Measurements from ENCODE around the gene SEZ6L. TPM values are rescaled to one million over a fixed set of nuclear protein-coding genes. Genes with fewer than 3 reads are reported as not detected.

The SEZ6L gene
- polyA plus RNA-seq, 1 donor from 2014 or later: 31.9 TPM

DNA sequence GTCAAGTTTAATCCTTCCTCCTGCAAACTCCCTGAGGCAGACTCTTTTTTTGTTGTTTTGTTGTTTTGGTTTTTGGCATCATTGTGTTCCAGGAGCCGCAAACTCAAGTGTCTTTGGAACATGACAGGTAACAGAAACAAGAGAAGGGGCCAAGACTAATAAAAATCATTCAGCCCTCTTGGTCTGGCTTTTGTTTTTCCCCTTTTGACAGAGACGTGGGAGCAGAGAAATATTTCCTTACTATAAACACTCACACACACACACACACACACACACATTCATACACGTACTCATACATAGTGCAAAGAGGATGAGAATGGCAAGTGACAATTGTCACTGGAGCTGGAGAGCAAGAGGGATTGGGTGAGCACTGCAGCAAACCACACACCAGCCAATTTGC lies 249.4 kb downstream of the SEZ6L start:
- Histone ChIP-seq H3K9me2 (ENCODE audit: insufficient read depth, low read length) (no peaks in the 10 kb centered on the region), H3F3A (ENCODE audit: insufficient read depth, low read length, poor library complexity, severe bottlenecking) (no peaks in the 10 kb centered on the region), H3K36me3 (ENCODE audit: insufficient read depth, low read length) (no peaks in the 10 kb centered on the region), H3K27me3 (ENCODE audit: insufficient read depth, low read depth, low read length) (no peaks in the 10 kb centered on the region), H2AFZ (ENCODE audit: low read depth, low read length) (no peak overlapping the region), H3K9me3 (ENCODE audit: low read length) (no peaks in the 10 kb centered on the region), H3K27ac (ENCODE audit: low read length) (no peak overlapping the region), H4K20me1 (ENCODE audit: insufficient read depth) (no peaks in the 10 kb centered on the region), H3K4me2 (ENCODE audit: low read length) (no peak overlapping the region), H3K9ac (ENCODE audit: low read length) (no peak overlapping the region), H3K4me3 (ENCODE audit: low read length) (no peak overlapping the region), H3K79me2 (replicated peaks; ENCODE audit: insufficient read depth, low read length) (no peaks in the 10 kb centered on the region)
- no peak for TF ChIP-seq TAF1 (IDR thresholded peaks at IDR 0.05; ENCODE audit: low read depth)
- no peak for TF ChIP-seq RAD21 (conservative IDR thresholded peaks at IDR 0.05)
- TF ChIP-seq EP300 (conservative IDR thresholded peaks at IDR 0.05; ENCODE audit: poor library complexity, severe bottlenecking): no peak
- no peak for TF ChIP-seq SMC3 (conservative IDR thresholded peaks at IDR 0.05; ENCODE audit: poor library complexity)
- TF ChIP-seq POLR2AphosphoS5 (IDR thresholded peaks at IDR 0.05): no peak
- TF ChIP-seq EZH2 (IDR thresholded peaks at IDR 0.05; ENCODE audit: borderline replicate concordance, insufficient read depth, low read length, poor library complexity, severe bottlenecking): no peak
- TF ChIP-seq, protein P1, sequence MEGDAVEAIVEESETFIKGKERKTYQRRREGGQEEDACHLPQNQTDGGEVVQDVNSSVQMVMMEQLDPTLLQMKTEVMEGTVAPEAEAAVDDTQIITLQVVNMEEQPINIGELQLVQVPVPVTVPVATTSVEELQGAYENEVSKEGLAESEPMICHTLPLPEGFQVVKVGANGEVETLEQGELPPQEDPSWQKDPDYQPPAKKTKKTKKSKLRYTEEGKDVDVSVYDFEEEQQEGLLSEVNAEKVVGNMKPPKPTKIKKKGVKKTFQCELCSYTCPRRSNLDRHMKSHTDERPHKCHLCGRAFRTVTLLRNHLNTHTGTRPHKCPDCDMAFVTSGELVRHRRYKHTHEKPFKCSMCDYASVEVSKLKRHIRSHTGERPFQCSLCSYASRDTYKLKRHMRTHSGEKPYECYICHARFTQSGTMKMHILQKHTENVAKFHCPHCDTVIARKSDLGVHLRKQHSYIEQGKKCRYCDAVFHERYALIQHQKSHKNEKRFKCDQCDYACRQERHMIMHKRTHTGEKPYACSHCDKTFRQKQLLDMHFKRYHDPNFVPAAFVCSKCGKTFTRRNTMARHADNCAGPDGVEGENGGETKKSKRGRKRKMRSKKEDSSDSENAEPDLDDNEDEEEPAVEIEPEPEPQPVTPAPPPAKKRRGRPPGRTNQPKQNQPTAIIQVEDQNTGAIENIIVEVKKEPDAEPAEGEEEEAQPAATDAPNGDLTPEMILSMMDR (IDR thresholded peaks at IDR 0.05; ENCODE audit: poor library complexity, severe bottlenecking): no peak
- TF ChIP-seq REST (IDR thresholded peaks at IDR 0.05; ENCODE audit: borderline replicate concordance): no peak
- TF ChIP-seq MXI1 (conservative IDR thresholded peaks at IDR 0.05; ENCODE audit: poor library complexity, severe bottlenecking): no peak

GRCh38 chr22:26426924-26427323 lies 257.7 kb downstream of the SEZ6L start:
- Histone ChIP-seq H3F3A (ENCODE audit: insufficient read depth, low read length, poor library complexity, severe bottlenecking) (no peaks in the 10 kb centered on the region), H3K27me3 (ENCODE audit: insufficient read depth, low read depth, low read length) (no peaks in the 10 kb centered on the region), H3K27ac (ENCODE audit: low read length) (no peak overlapping the region), H2AFZ (ENCODE audit: low read depth, low read length) (no peak overlapping the region), H3K79me2 (replicated peaks; ENCODE audit: insufficient read depth, low read length) (no peaks in the 10 kb centered on the region), H3K36me3 (ENCODE audit: insufficient read depth, low read length) (no peaks in the 10 kb centered on the region), H3K9me2 (ENCODE audit: insufficient read depth, low read length) (no peaks in the 10 kb centered on the region), H3K4me2 (ENCODE audit: low read length) (no peak overlapping the region), H3K4me3 (ENCODE audit: low read length) (no peak overlapping the region), H4K20me1 (ENCODE audit: insufficient read depth) (no peaks in the 10 kb centered on the region), H3K9ac (ENCODE audit: low read length) (no peak overlapping the region), H3K9me3 (ENCODE audit: low read length) (no peaks in the 10 kb centered on the region)
- TF ChIP-seq EZH2 (IDR thresholded peaks at IDR 0.05; ENCODE audit: borderline replicate concordance, insufficient read depth, low read length, poor library complexity, severe bottlenecking): no peak
- no peak for TF ChIP-seq SMC3 (conservative IDR thresholded peaks at IDR 0.05; ENCODE audit: poor library complexity)
- no peak for TF ChIP-seq MXI1 (conservative IDR thresholded peaks at IDR 0.05; ENCODE audit: poor library complexity, severe bottlenecking)
- no peak for TF ChIP-seq POLR2AphosphoS5 (IDR thresholded peaks at IDR 0.05)
- TF ChIP-seq REST (IDR thresholded peaks at IDR 0.05; ENCODE audit: borderline replicate concordance): no peak
- TF ChIP-seq RAD21 (conservative IDR thresholded peaks at IDR 0.05): no peak
- TF ChIP-seq EP300 (conservative IDR thresholded peaks at IDR 0.05; ENCODE audit: poor library complexity, severe bottlenecking): no peak
- TF ChIP-seq TAF1 (IDR thresholded peaks at IDR 0.05; ENCODE audit: low read depth): no peak
- TF ChIP-seq, protein P1 (IDR thresholded peaks at IDR 0.05; ENCODE audit: poor library complexity, severe bottlenecking): no peak

All from neural cell (in vitro differentiated cells).